DMS114 treated with DMSO at 0.1 percent for 48 hours (cell line): ENCODE measurements around the gene AKT3.
A peak's percentile ranks its signal among the peaks of the same experiment; 100 is the strongest.

Experiments used
- DNase-seq: peaks from one replicate; lab custom pipeline; 2025; ENCODE audit not compliant: unreplicated experiment; lab: John Stamatoyannopoulos, UW

The AKT3 gene

DNA sequence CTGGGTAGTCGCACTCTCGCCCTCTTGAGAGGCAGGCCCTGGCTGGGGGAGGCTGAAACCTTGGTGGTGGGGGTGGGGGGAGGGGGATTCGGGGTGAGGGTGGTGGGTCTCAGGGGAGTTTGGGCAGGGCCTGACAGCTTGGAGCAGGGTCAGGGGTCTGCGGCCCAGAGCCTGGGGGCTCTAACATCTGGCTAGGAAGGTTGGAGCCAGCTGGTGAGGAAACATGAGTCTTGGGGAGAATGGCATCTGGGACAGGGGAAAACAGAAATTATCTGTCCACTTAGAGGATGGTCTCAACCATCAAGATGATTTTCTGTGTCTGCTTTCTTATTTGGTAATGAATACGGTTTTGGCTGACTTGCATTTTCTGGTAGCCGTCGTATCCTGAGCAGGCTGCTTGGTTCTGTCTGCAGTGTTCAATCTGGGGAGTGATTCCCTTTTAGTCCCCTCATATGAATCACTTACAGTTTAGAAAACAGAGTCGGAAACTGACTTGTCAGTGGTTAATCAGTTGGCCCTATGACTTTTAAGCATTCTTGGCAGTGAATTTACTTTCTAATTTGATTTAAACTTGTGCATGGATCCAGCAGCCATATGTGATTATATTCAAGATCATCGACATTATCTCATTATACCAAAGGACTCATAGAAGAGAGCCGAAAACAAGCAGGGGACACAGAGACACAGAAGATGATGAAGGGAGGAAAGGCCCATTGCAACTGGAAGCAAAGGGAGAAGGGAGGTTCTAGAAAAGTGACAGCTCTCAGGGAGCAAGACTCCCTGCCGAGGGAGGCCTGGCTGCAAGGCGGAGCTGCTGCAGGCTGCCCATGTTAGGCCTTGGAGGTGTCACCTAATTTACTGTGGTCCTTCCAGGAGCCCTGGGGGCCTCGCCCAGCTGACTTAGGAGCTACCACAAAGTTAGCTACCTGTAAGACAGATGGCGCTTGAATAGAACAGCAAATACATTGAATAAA, 356.6 kb downstream of the AKT3 start:
- no peak for DNase-seq

DNA sequence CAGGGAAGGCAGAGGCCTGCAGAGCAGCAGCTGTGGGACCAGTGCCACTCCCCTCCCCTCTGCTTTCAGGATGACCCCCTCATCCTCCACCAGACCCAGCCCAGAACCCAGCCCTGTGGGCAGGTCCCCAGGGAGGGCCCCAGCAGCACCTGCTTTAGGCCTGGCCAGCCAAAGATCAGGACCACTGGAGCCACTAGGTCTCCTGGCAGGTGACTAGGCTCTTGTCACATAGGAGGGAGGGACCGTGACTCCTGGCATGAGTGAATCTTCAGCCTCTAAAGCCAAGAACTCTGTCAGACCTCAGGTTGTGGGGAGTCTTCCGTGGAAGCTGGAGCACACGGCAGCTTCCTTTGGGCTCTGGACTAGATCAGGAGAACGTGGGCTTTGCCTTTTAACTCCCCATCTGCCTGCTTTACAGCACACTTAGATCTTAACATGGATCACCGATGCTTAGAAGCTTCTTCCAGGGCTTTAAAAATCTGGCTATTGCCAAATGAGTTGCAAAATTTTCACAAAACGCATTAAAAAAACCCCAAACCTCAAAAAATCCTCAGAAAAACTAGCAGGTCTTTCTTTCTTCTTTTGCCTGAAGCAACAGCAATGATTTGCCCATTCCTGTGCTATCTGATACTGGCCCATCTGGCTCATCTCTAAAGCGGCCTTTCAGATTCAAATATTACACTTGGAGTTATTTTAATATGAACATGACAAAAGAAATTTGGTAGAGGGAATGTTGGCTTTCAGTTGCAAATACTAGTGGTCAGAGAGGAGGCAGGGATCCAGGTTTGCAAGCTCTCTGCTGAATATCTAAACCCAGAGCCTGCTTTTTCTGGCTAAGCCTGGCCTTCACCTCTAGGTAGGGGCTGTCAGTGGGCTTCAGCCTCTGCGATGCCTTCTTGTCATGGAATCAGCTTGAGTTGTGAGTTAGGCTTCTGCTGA, 359.0 kb downstream of the AKT3 start:
- no peak for DNase-seq

DNA sequence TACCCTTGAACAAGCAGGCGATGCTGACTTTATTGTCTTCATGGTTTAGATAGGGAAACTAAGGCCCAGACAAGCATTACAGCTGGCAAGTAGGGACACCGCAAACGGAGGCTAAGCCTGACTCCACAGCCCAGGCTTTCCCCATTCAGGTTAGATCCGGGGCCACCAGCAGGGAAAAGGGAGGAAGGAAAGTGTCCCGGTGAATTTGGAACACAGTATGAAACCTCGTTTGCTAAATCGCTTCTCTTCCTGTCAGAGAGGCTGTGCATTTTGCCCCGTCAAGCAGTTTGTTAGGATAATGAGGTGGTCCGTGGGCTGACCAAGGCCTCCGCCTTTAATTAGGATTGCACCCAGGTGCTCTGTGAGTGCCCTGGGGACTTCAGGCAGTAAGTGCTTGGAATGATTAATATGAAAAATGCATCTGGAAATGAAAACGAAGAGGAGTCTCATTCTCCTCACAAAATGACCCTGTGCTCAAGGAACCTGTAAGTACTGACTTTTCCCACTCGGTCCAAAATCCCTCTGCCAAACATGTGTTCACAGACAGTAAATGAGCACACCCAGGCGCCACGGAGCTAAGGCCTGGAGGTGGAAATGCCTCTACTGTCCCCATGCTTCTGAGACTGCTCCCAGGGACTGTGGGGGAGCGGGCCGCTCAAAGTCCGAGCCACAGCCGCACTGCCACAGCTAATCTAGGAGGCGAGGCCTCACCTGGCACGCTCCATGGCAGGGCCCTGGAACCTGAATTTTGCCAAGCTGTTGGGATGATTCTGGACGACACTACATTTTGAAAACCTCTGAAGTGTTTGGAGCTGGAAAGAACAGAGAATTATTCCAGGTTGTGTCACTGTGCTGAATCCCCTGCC, 360.1 kb downstream of the AKT3 start:
- no peak for DNase-seq

DNA sequence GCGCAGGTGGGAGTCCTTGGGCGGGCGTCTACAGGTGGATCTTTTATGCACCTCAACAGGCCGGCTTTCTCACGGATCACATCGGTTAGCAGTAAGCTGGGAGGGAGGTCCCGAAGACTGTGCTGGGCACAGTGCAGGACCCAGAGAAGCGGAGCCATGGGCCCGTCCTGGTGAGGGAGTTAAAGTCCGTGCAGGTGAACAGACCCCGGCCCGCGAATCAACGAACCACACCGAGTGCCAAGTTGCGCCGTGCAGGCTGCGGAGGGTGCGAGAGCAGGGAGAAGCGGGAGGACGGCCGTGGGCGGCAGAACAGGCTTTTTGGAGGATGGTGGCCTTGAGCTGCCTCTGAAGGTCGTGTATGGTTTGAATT, 360.9 kb downstream of the AKT3 start:
- no peak for DNase-seq

DNA sequence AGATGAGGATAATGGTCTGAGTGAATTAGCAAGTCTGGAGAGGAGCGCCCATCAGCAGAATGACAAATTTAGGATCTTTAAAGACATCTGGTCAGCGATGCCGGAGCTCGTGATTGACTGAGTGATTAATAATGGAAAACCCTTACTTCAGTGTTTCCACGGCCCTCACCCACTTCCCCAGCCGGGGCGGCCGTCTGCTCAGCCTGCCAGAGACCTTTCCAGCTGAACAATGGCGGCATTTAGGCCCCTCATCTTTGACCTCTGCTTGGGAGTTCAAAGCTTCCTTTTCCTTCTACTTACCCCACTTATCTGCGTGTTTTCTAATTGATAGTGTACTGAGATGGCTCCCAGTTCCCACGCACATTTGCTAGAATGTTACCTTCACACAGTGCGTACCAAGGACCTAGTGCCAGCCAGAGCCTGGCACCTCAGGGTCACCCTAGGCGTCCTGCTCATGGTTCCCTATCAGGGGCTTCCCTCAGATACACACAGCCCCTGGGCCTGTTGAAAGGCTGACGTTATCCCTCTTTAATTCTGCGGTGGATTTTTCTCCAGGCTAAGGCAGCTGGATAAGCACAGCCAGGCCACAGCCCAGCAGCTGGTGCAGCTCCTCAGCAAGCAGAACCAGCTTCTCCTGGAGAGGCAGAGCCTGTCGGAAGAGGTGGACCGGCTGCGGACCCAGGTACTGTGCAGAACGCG, 361.4 kb downstream of the AKT3 start:
- DNase-seq, result no peak

DNA sequence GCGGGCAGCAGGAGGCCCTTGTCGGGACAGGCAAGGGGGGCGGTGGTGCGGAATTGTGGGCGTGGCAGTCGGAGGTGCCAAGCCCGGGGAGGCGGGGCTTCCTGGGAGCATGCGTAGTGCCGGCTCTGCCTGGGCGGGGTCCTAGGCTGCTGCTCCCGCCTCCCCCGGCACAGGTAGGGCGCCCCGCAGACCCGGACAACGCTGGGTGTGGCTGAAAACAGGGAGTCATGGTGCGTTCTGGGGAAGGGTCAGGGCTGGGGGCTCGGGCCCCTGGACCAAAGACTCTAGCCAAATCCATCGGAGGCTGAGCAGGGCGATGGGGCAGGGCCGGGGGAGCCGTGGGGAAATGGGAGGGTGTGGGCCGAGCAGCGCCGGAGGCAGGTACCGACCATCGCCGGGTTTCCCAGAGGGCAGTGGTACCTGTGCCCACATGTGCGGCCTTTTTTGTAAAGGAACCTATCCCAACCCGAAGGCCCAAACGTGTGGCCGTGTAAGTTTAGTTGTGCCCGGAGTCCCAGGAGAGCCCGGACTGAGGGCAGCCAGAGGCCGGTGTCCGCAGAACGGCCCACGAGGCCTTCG, 362.3 kb downstream of the AKT3 start:
- DNase-seq, result no peak

DNA sequence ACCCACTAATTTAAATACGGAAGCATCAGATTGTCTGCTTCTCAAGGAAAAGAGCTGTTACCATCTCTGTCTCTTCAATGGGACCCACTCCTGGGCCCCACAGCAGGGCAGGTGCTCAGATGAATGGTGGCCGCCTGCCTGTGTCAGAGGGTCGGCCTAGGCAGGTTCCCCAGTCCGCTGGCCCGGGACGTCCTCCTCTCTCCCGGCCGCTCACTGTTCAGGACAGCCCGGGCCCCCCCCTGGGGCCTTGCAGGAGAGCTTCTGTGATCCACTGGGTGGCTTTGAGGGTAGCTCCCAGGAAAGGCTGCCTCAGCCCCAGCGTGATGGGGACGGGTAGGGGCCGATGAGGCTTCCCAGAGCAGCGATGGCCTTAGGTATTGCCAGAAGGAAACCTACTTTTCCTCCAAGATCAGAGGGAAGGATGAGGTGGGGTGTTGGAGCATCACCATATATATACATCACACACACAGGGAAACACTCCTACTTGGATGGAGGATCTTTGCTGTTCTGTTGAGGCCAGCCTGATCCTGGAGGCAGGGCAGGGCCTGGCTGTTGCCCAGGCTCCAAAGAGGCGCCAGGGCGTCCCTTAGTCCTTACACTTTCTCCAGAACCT, 362.9 kb downstream of the AKT3 start:
- no peak for DNase-seq

DNA sequence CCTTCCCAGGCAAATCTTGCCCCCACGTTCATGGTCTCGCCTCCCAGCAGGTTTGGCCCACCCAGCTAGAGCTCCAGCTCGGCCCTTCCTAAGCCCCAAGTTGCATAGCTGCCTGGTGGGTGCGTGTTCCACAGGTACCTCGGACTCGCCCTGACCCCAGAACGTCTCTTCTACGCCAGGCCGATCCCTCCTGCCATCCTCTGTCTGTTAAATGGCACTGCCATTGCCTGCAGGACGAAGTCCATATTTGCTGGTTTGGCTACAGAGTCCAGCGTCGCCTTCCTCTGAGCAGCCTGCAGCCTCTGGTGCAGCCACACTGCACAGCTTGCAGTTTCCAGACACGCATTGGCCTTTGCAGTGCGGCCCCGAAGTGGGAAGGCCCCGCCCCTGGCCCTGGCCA, 366.1 kb downstream of the AKT3 start:
- DNase-seq, result no peak

DNA sequence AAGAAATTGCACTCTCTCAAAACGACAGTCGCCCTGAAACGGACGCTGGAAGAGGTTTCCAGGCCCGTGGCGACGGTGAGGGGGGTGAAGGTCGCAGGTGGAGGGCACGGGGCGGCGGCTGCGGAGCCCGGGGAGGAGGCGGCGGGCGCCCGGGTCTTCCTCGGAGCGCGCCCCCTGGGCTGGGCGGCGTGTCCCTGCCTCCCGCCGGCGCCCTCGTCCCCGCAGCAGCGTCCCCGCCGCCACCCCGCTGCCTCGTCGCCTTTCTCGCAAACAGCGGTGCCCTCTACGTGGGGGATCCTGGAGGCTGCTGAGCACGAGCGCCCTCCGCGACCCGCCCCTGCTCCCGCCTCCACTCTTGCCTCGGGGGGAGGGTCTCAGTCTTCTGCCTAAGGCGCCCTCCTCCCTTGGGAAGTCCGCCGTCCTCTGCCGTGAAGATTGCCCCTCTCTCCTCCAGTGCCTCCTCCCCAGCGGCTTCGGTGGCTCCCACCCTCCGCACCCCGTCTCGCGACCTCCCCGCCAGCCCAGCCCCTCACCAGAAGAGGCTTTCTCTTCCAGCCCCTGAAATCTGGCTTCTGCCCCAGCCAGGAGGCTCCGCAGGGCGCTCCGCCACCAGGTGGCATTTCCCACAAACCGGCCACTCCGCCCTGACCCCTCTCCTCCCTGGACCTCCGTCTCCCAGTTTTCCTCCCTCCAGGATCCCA, 366.8 kb downstream of the AKT3 start:
- peak; percentile 2 for DNase-seq

DNA sequence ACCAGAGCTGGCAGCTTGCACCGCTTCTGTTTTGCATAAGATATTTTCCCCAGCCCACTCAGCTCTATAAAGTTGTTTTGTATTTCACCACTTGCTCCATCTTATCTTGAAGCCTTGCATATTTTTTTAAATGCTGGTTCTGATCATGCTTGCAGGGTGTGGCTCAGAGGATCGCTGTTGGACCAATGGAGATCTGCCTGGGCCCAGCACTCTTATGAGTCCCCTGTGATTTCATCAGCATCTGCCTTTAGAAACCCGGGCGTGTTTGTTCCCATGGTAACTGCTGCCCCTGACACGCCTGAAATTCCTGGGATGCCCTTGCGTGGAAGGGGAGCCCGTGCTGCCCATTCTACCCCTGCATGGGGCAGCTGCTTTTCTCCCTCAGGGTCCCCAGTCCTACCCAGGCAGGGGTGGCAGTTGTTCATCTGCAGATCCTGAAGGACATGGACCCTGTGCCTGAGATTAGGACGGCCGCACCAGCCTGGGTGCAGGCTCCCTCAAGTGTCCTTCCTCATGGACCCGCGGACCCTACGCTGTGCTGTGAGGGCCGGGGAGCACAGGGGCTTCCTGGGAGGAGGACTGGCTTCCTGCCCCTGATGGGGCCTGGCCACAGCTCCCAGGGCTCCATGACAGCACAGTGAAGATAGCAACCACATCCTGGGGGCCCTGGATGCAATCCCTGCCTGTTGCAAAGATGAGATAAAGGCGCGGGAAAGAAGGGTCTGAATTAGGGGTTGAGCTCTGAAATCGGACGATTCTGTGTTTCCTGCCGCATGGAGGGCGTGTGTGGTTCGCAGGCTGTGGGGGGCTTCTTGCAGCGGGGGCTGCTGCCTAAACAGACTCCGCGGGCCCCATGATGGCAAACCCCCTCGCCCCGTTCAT, 367.7 kb downstream of the AKT3 start:
- no peak for DNase-seq

DNA sequence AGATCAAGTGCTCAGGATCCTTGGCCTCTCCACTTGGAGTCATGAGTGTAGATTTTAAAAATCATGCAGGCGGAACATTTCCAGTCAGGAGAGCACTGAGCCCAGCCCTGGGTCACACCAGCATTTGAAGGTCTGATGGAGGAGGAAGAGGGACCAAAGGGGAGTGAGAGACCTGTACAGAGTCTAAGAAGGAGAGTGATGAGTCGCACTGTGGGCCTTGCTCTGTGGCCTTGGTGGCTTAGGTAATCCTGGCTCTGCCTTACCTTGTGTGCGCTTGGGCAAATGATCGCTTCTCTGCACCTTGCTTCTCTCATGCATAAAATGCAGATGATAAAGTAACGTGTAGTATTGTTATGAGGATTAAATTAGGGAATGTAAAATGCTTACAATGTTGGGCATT, 368.9 kb downstream of the AKT3 start:
- DNase-seq, result no peak

DNA sequence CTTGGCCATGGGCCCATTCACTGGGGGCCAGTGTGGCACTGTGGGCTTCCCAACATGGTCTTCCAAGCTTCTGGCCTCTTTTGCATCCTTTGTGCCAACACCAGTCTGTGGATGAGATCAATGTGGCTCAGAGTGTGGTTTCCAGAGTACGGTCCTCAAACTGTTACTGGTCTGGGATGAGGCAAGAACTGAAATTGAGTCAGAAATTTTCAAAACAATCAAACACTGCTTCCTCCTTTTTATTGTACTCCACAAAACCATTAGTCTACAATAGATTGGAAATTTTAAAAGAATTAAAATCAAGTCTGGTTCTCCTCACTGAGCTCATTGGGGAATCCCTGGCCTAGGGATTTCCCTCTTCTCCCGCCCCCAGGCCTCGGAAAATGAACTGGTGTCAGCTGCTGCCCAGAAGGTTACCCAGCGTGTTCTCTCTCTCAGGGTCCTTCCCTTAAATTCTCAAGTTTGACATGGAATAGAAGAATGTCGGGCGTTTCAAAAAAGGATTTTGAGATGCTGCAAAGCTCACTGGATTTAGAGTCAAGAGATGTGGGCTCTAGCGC, 372.2 kb downstream of the AKT3 start:
- no peak for DNase-seq

DNA sequence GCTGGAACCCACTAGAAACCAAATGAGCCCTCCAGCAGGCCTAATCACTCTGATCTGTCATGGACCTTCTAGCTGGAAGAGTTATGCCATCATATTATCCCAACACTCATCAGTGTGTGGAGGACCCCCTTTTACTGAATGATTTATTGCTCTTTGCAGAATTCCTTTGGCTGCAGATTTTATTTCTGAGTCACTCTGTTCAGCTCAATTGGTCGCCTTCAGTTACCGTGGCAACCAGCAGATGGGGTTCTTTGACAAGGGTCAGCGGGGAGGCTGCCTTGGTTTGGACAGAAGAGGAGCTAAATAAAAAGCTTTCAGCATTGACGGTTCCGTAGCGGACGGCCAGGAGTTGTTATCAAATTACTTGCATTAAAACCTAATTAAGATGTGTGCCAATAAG, 374.1 kb downstream of the AKT3 start:
- DNase-seq, result no peak

DNA sequence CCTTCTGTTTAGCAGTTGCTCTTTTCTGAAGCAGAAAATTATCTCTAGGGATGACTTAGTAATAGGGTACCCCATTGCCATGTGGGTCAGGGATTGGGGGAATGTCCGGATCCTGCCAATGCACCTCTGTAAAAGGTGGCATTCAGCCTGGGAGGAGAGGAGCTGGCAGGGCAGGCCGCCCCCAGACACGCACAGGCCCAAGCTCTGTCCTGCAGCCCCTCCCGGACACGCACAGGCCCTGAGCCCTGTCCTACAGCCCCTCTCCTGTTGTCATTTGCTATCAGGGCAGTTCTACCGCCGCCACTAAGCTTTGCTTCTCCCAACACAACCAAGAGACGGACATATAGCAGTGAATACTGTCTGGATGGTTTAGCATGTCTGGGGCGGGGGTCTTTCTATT, 375.1 kb downstream of the AKT3 start:
- no peak for DNase-seq

DNA sequence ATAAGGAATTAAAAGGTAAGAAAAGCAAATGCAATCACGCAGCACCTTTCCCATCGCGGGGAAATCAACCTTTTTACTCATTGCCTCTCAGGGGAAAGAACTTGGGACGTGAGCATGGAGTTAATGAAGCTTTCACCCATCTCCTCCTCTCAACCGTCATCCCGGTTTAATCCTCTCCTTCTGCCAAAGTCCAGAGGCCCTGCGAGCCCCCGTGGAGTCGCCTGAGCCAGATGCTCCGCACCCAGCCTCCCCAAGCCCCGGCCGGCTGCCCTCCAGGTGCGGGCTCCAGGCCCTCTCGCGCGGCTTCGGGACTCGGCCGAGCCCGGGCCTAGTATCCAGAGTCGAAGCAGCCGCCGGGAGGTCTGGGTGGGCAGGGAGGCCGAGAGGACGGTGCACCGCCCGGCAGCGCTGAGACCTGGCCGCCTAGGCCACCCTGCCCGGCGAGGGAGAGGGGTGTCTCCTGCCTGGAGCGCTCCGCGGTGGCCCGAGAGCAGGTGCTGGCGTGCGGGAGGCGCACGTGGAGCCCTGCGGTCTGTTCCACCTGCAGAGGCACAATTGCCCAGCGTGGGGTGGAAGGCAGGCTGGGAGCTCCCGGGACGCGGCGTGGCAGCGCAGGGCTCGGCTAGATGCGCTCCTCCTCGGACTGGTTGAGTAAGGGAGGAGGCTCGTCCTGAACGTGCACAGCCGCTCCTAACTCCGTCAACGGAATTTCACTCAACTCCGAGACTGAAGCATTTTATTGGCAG, 375.7 kb downstream of the AKT3 start:
- no peak for DNase-seq

DNA sequence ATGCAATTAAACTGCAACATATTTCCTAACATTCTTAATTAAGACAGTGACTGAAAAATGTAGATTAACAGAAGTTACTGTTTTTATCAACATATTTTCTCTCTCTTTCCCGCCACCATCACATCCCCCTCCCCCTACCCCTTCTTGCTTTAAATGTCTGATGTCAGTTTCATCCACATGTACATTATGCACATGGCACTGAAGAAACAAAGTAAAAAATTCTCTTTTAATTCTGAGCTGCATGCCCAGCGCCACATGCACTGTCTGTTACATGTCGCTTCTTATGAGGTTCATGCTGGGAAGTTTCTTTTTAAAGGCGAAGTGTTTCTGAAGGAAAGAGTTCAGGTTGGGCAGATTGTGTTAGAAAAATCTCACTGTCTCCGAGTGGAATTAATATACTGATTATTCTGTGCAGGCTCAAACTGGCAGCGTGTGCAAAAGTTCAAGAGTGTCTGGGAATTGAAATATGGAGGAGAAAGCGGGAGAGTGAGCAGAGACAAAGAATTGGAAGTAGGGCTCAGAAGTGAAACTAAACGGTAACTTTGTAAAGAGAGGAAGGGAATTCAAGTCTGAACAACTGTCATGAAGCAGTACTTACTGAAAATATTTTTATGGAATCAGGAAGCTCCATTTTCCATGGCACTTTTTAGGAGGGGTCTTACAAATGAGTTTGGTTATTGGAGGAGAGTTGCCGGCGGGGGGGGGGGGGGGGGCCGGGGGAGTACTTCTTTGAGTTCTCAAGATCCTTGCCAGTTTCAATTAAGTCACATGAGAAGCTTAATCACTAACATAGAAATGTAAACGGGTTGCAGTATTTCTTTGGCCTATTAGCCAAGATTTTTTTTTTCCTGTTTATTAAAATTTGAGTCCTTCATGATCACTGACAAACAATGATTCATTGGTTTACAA, 376.6 kb downstream of the AKT3 start:
- DNase-seq, result no peak
